Activated naive CD4-positive, alpha-beta T cell treated with anti-CD3 and anti-CD28 coated beads for 36 hours (primary cell): ENCODE measurements around the gene IGLON5. TPM values are rescaled to one million over a fixed set of nuclear protein-coding genes. Genes with fewer than 3 reads are reported as not detected.
A peak's percentile ranks its signal among the peaks of the same experiment; 100 is the strongest.

Source experiments
- CTCF ChIA-PET: fragments of 350-600 bp; sonication (Branson Sonifier 250); formaldehyde crosslinking; loops from one replicate; lab custom pipeline; 2021; ENCODE audit warnings: antibody characterized with exemption; lab: Charles Lee
- DNase-seq: peaks from one replicate; pipeline ENCODE4 v3.0.0-alpha.2; 2020
- H3K27ac Mint-ChIP-seq: one replicate; pipeline ENCODE4 v1.8.0; 2021; ENCODE audit warnings: mild to moderate bottlenecking, mixed read lengths
- H3K27me3 Mint-ChIP-seq: one replicate; pipeline ENCODE4 v1.8.0; 2021; ENCODE audit warnings: low read depth, mixed read lengths
- H3K36me3 Mint-ChIP-seq: one replicate; pipeline ENCODE4 v1.8.0; 2021; ENCODE audit warnings: low read depth, mixed read lengths
- H3K4me1 Mint-ChIP-seq: one replicate; pipeline ENCODE4 v1.8.0; 2021; ENCODE audit warnings: low read depth, mixed read lengths
- H3K4me3 Mint-ChIP-seq: one replicate; pipeline ENCODE4 v1.8.0; 2021; ENCODE audit warnings: mild to moderate bottlenecking, moderate library complexity, mixed read lengths
- H3K9me3 Mint-ChIP-seq: one replicate; pipeline ENCODE4 v1.8.0; 2021; ENCODE audit warnings: mixed read lengths
- intact Hi-C: fragments of 100-400 bp; cut with micrococcal nuclease; formaldehyde crosslinking; loops from one replicate; pipeline ENCODE4 v1.15.1; 2023
- total RNA-seq, 2 experiments: library from RNA; stranded (reverse); gene quantifications; one replicate each; pipeline ENCODE4 v1.2.3, GENCODE V29; 2021

IGLON5 gene
- total RNA-seq, 2 experiments from 2014 or later: not detected

DNA sequence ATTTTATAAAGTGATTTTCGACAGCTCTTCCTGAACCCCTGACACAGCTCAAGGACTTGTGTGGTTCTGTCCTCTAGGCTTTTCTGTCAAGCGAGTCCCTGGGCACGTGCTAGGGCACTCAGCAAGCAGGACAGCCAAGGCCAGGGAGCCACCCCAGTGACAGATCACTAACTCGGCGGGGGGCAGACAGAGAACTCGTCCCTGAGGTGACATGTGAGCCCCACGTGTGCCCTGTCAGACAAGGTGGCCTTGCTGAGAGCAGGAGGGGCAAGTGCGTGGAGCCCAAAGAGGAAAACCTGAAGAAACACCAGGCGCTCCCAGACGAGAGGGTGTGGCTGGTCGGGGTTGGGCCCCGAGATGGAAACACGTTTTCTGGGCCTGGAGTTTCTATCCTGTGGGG, 49.8 kb downstream of the IGLON5 start:
- intact Hi-C loops: no loop called here
- no peak for DNase-seq
- CTCF ChIA-PET: no interaction called here
- Mint-ChIP-seq H3K36me3 (peaks cover 5% of the 10 kb centered on the region), H3K9me3 (no peaks in the 10 kb centered on the region), H3K27me3 (no peaks in the 10 kb centered on the region), H3K27ac (no peak overlapping the region), H3K4me1 (peaks cover 34% of the 10 kb centered on the region), H3K4me3 (no peak overlapping the region)

DNA sequence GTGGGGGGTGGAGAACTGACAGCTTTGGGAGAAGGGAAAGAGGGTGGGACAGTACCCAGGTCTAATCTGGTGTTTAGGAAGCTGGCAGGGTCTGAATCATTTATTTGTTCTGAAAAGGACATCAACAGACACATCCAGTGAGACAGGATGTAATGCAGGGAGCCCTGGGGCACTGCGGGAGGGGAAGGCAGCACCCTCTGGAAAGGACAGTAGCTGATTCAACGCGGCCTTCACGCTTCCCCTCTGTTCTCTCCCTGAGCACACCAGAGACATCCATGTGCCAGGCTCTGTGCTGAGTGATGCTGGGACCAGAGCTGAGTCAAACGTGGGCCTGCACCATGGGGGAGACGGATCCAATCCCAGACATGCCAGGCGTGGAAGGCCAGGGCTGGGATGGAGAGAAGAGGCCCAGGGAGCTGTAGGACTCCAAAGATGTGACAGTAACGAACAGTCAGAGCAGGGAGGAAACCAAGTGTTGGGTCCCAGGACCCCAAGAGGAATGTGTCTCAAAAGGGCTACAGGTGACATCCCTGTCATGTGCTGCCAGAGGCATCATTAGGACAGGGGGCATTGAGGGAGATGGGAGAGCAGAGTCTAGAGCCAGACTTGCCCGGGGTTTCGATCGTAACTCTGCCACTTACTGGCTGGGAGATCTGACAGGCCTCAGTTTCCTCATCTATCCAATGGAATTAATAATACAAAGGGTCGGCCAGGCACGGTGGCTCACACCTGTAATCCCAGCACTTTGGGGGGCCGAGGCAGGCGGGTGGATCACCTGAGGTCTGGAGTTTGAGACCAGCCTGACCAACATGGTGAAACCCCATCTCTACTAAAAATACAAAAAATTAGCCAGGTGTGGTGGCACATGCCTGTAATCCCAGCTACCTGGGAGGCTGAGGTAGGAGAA, 53.0 kb downstream of the IGLON5 start:
- H3K27me3 Mint-ChIP-seq: no peaks in the 10 kb centered on the region
- intact Hi-C loops: loop anchor here (5.0 kb wide), 1 partner anchor 252 kb away; no protein-coding TSS in a partner anchor
- H3K4me1 Mint-ChIP-seq: peaks cover 39% of the 10 kb centered on the region
- DNase-seq: peak; percentile 28
- peak overlapping the region; percentile 46 for H3K4me3 Mint-ChIP-seq
- CTCF ChIA-PET: no interaction called here
- no peaks in the 10 kb centered on the region for H3K9me3 Mint-ChIP-seq
- peak overlapping the region; percentile 1 for H3K27ac Mint-ChIP-seq
- H3K36me3 Mint-ChIP-seq: peaks cover 3% of the 10 kb centered on the region

GRCh38 chr19:51365211-51365964, 53.9 kb downstream of the IGLON5 start:
- peaks cover 42% of the 10 kb centered on the region for H3K4me1 Mint-ChIP-seq
- peak; percentile 29 for DNase-seq
- H3K27me3 Mint-ChIP-seq: no peaks in the 10 kb centered on the region
- CTCF ChIA-PET: interaction anchor here (1.0 kb wide), 1 partner anchor 31 kb away, joined by 7 read pairs; no protein-coding TSS in a partner anchor
- intact Hi-C loops: loop anchor here (5.0 kb wide), 1 partner anchor 253 kb away; no protein-coding TSS in a partner anchor
- peak overlapping the region; percentile 95 for H3K27ac Mint-ChIP-seq
- H3K9me3 Mint-ChIP-seq: no peaks in the 10 kb centered on the region
- H3K4me3 Mint-ChIP-seq: peak overlapping the region; percentile 94
- H3K36me3 Mint-ChIP-seq: peaks cover 3% of the 10 kb centered on the region

DNA sequence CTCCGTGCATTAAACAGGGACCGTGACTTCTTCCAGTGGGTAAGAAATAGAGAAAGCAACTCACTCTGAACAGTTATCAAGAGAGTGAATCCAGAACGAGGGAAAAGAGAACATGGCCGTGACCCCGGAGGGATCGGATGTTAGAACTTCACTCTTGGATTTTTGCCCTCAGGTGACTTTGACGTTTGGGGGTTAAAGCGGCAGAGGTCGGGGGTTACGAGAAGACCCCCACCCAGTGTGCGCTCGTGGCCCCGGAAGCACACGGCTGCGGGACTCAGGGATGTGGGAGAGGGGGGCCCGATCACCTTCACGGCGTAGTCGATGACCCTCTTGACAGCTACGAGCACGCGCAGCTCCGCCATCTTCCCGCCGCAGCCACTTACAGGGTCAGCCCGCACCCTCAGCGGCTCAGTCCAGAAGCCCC, 54.5 kb downstream of the IGLON5 start, which contains the start of gene ETFB:
ETFB (minus strand) TSS at position 424 of the 424 bp plus-strand sequence; CDS start at position 362, 62 bp downstream.
- Mint-ChIP-seq H3K9me3 (no peaks in the 10 kb centered on the region), H3K4me3 (peak within 1 kb of the TSS; percentile 94), H3K4me1 (peaks cover 44% of the 10 kb centered on the region), H3K36me3 (peaks cover 3% of the 10 kb centered on the region), H3K27me3 (no peaks in the 10 kb centered on the region), H3K27ac (peak within 1 kb of the TSS; percentile 95)
- DNase-seq: no peak
- intact Hi-C loops: loop anchor here (5.0 kb wide), 1 partner anchor 254 kb away; no protein-coding TSS in a partner anchor
- CTCF ChIA-PET: interaction anchor here (1.0 kb wide), 1 partner anchor 30 kb away, joined by 7 read pairs; no protein-coding TSS in a partner anchor

- Mint-ChIP-seq H3K27me3 (no peaks in the 10 kb centered on the region), H3K36me3 (peaks cover 3% of the 10 kb centered on the region), H3K4me3 (peak overlapping the region; percentile 94), H3K27ac (peak overlapping the region; percentile 95), H3K4me1 (peaks cover 51% of the 10 kb centered on the region), H3K9me3 (no peaks in the 10 kb centered on the region)
- intact Hi-C loops: loop anchor here (1.0 to 5.0 kb wide), 5 partner anchors 27 to 338 kb away; no protein-coding TSS in a partner anchor
- DNase-seq: peak; percentile 98
- CTCF ChIA-PET: no interaction called here
Observed at GRCh38 chr19:51366389-51367254, 55.2 kb downstream of the IGLON5 start.

- Mint-ChIP-seq H3K4me3 (peak overlapping the region; percentile 94), H3K27me3 (no peaks in the 10 kb centered on the region), H3K36me3 (no peaks in the 10 kb centered on the region), H3K9me3 (no peaks in the 10 kb centered on the region), H3K4me1 (peaks cover 57% of the 10 kb centered on the region), H3K27ac (peak overlapping the region; percentile 95)
- DNase-seq: peak; percentile 55
- intact Hi-C loops: loop anchor here (1.0 to 5.0 kb wide), 5 partner anchors 27 to 337 kb away; no protein-coding TSS in a partner anchor
- CTCF ChIA-PET: interaction anchor here (0.7 kb wide), 1 partner anchor 25 kb away, joined by 5 read pairs; the partner anchor contains the start of gene VSIG10L
Observed at GRCh38 chr19:51367255-51367564, 55.8 kb downstream of the IGLON5 start.

DNA sequence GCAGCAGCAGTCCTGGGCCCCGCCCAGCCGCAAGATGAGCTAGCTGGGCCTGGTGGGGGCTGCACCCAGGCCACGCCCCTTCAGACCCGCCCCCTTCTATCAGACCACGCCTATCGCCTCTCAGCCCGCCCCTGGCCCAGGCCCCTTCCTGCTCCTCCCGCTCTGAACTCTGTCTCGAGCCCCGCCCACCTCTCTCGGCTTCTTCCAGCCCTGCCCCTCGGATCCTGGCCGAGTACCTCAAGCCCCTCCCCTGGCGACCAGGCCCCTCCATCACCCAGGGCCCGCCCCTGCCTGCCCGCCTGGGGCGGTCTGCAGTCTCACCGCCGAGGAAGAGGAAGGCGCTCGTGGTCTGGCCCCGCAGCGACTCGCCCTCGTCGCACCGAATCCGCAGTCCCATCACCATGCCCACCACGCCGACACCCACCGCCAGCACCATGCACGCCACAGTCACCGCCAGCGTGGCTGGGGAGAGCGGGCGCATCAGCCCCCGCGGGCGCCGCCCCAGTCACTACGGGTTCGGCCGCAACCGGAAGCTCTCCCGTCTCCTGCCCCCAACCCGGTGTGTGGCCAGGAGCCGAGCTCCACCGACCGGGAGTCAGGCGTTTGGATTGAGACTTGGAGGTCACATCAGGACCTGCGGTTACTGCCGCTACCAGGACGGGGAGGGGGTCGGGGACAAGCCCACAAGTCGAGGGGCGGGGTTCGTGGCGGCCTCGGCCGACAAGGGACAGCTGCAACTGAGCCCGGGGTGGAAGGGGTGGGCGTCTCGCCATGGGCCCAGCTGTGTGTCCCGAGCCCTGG, 56.3 kb downstream of the IGLON5 start:
- CTCF ChIA-PET: interaction anchor here (0.7 kb wide), 1 partner anchor 26 kb away, joined by 5 read pairs; the partner anchor contains the start of gene VSIG10L
- no peaks in the 10 kb centered on the region for H3K9me3 Mint-ChIP-seq

GRCh38 chr19:51368366-51369282, 57.2 kb downstream of the IGLON5 start, which contains the start of gene CLDND2:
Gene CLDND2 (minus strand): TSS chr19:51369003. CDS start chr19:51368577, 426 bp downstream.
- intact Hi-C loops: loop anchor here (5.0 kb wide), 1 partner anchor 256 kb away; no protein-coding TSS in a partner anchor
- Mint-ChIP-seq H3K9me3 (peaks cover under 1% of the 10 kb centered on the region), H3K27ac (peak within 1 kb of the TSS; percentile 95), H3K36me3 (no peaks in the 10 kb centered on the region), H3K4me1 (peaks cover 58% of the 10 kb centered on the region), H3K4me3 (peak within 1 kb of the TSS; percentile 94), H3K27me3 (no peaks in the 10 kb centered on the region)
- CTCF ChIA-PET: no interaction called here
- no peak for DNase-seq

More for the DNA sequence above, 56.3 kb downstream of the IGLON5 start:
- DNase-seq: peak; percentile 99
- Mint-ChIP-seq H3K36me3 (no peaks in the 10 kb centered on the region), H3K27ac (peak overlapping the region; percentile 95), H3K4me3 (peak overlapping the region; percentile 94), H3K27me3 (no peaks in the 10 kb centered on the region), H3K4me1 (peaks cover 58% of the 10 kb centered on the region)
- intact Hi-C loops: loop anchor here (1.0 to 5.0 kb wide), 5 partner anchors 27 to 337 kb away; no protein-coding TSS in a partner anchor

DNA sequence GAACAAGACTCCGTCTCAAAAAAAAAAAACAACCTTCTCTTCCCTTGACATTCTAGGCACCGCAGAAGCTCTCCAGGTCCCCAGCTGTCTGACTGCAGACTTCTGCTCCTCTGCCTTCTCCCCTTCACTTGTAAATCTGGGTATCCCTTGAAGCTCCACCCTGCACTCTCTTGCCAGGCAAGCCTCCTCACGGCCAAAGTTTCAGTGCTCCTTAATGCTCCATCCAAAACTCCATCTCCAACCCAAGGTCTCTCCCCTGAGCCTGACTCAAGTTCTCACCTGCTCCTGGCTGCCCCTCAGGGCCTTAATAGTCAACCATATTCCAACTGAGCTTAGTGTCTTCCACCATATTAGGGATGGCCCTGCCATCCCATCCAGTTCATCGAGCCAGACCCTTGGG, 58.8 kb downstream of the IGLON5 start:
- intact Hi-C loops: no loop called here
- no peak for DNase-seq
- no peaks in the 10 kb centered on the region for H3K36me3 Mint-ChIP-seq
- H3K9me3 Mint-ChIP-seq: peaks cover 3% of the 10 kb centered on the region
- no peak overlapping the region for H3K27ac Mint-ChIP-seq
- CTCF ChIA-PET: no interaction called here
- H3K4me1 Mint-ChIP-seq: peaks cover 61% of the 10 kb centered on the region
- H3K4me3 Mint-ChIP-seq: peak overlapping the region; percentile 48
- H3K27me3 Mint-ChIP-seq: no peaks in the 10 kb centered on the region

- no peaks in the 10 kb centered on the region for H3K27me3 Mint-ChIP-seq
- H3K4me3 Mint-ChIP-seq: peak overlapping the region; percentile 60
- H3K27ac Mint-ChIP-seq: peak overlapping the region; percentile 88
- H3K4me1 Mint-ChIP-seq: peaks cover 65% of the 10 kb centered on the region
- DNase-seq: no peak
- no peaks in the 10 kb centered on the region for H3K36me3 Mint-ChIP-seq
- peaks cover 3% of the 10 kb centered on the region for H3K9me3 Mint-ChIP-seq
- CTCF ChIA-PET: no interaction called here
- intact Hi-C loops: no loop called here
Observed at GRCh38 chr19:51371186-51371690, 59.8 kb downstream of the IGLON5 start.
